ENCODE measurements around the gene TAGLN2.

The TAGLN2 gene

GRCh38 chr1:159896546-159896930 is 28.8 kb downstream of the TAGLN2 start:
- DNase-seq, result no peak

- DNase-seq, result peak; percentile 69
These were observed 29.3 kb downstream of the TAGLN2 start for GRCh38 chr1:159895836-159896545.

GRCh38 chr1:159895286-159895685 is 30.0 kb downstream of the TAGLN2 start:
- no peak for DNase-seq

- DNase-seq, result no peak
These were observed 32.4 kb downstream of the TAGLN2 start for GRCh38 chr1:159892944-159893343.

GRCh38 chr1:159891275-159892157 is 33.8 kb downstream of the TAGLN2 start:
- DNase-seq, result peak; percentile 68

- no peak for DNase-seq
These were observed 34.9 kb downstream of the TAGLN2 start for GRCh38 chr1:159890390-159890789.

- no peak for DNase-seq
These were observed 35.5 kb downstream of the TAGLN2 start for GRCh38 chr1:159889821-159890252.

- DNase-seq, result no peak
These were observed 36.1 kb downstream of the TAGLN2 start for GRCh38 chr1:159889202-159889601.

- DNase-seq, result no peak
These were observed 41.0 kb downstream of the TAGLN2 start for GRCh38 chr1:159884296-159884695.

GRCh38 chr1:159883134-159883533 is 42.2 kb downstream of the TAGLN2 start:
- no peak for DNase-seq

- no peak for DNase-seq
These were observed 42.8 kb downstream of the TAGLN2 start for GRCh38 chr1:159882527-159882862.

- peak; percentile 91 for DNase-seq
These were observed 43.4 kb downstream of the TAGLN2 start for GRCh38 chr1:159881622-159882526.

- DNase-seq, result no peak
These were observed 44.9 kb downstream of the TAGLN2 start for GRCh38 chr1:159880430-159880829.

- DNase-seq, result no peak
These were observed 45.3 kb downstream of the TAGLN2 start for GRCh38 chr1:159879977-159880376.

- DNase-seq, result no peak
These were observed 46.2 kb downstream of the TAGLN2 start for GRCh38 chr1:159879136-159879535.

- no peak for DNase-seq
These were observed 47.4 kb downstream of the TAGLN2 start for GRCh38 chr1:159877695-159878444.

GRCh38 chr1:159873530-159874143 is 51.7 kb downstream of the TAGLN2 start:
- no peak for DNase-seq

- DNase-seq, result no peak
These were observed 52.4 kb downstream of the TAGLN2 start for GRCh38 chr1:159872891-159873290.

GRCh38 chr1:159870704-159871103 is 54.6 kb downstream of the TAGLN2 start:
- DNase-seq, result no peak

GRCh38 chr1:159869607-159870006 is 55.7 kb downstream of the TAGLN2 start:
- no peak for DNase-seq

- DNase-seq, result no peak
These were observed 56.1 kb downstream of the TAGLN2 start for GRCh38 chr1:159869173-159869572.

GRCh38 chr1:159868766-159869165 is 56.5 kb downstream of the TAGLN2 start:
- no peak for DNase-seq

Data from NCI-H2227 treated with DMSO at 0.1 percent for 48 hours (cell line).